A673 (cell line): Measurements from ENCODE around the gene GTF2I.
"Not testable (repeated sequence)": the region's sequence is repeated elsewhere in the genome, so short reads cannot be mapped to it uniquely, and the experiment has no call there.

Experiments
- EZH2 ChIP-seq: fragments of 200-600 bp; sonication (generic); IDR thresholded peaks from 2 replicates; pipeline ENCODE4 v1.6.1; 2017; ENCODE audit warnings: borderline replicate concordance, low read depth, mild to moderate bottlenecking, mixed read lengths, antibody characterized with exemption, low read length; ENCODE audit not compliant: poor library complexity, severe bottlenecking
- TF ChIP-seq, protein P1 (sequence below): fragments of 300-800, 200-600 bp; sonication (generic); conservative IDR thresholded peaks from 2 replicates; pipeline ENCODE4 v1.5.1; 2017; ENCODE audit warnings: low read depth, mild to moderate bottlenecking, antibody characterized with exemption, low read length, moderate library complexity, mixed read lengths

DNA sequence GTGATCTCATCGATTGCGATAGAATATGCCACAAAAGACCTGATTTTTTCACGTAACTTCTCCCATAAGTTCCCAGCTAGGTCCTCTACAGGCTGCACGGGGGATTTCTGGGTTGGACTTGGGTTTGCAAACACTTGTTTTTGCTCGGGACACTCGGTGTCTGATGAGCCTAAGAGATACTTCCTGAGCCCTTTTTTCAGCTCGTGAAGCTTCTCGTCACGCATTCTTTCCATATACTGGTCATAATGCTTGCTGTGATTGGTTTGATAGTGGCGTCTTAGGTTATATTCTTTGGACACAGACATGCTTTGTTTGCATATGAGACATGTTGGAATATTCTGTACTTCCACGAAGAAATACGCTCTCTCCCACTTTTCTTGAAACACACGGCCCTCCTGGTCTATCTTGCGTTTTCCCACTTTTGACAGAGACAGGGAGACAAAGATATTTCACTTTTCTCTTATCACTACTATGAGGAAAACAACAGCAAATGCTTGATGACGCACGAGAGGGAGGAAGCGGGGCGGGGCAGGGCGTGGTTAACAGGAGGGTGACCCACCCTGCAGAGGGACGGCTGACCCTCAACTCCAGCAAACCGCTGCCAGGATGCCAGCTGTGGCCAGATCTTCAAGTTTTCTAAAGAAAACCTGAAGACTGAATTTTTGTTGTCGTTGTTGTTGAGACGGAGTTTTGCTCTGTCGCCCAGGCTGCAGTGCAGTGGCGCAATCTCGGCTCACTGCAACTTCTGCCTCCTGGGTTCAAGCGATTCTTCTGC, 140.5 kb downstream of the GTF2I start:
- TF ChIP-seq, protein P1, sequence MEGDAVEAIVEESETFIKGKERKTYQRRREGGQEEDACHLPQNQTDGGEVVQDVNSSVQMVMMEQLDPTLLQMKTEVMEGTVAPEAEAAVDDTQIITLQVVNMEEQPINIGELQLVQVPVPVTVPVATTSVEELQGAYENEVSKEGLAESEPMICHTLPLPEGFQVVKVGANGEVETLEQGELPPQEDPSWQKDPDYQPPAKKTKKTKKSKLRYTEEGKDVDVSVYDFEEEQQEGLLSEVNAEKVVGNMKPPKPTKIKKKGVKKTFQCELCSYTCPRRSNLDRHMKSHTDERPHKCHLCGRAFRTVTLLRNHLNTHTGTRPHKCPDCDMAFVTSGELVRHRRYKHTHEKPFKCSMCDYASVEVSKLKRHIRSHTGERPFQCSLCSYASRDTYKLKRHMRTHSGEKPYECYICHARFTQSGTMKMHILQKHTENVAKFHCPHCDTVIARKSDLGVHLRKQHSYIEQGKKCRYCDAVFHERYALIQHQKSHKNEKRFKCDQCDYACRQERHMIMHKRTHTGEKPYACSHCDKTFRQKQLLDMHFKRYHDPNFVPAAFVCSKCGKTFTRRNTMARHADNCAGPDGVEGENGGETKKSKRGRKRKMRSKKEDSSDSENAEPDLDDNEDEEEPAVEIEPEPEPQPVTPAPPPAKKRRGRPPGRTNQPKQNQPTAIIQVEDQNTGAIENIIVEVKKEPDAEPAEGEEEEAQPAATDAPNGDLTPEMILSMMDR: not testable (repeated sequence)
- not testable (repeated sequence) for TF ChIP-seq EZH2
